Gastrocnemius medialis (tissue), 4 donors: ENCODE data around the gene KLHL6. TPM values are rescaled to one million over a fixed set of nuclear protein-coding genes. Genes with fewer than 3 reads are reported as not detected.
A peak's percentile ranks its signal among the peaks of the same experiment; 100 is the strongest.

Experiments used
- ATAC-seq, 2 donors: fragments of 150-250 bp; one replicate each; pipeline ENCODE4 v1.9.1; 2016
- DNase-seq, 2 donors: peaks; one replicate each; pipeline ENCODE4 v3.0.0-alpha.2; 2019
- H3K27ac ChIP-seq, 4 donors: fragments of 200-600 bp; sonication (generic); 1 replicate in 1 of 4; 2 replicates in 3 of 4; pipeline ENCODE4 v1.5.1; 2016 to 2018; ENCODE audit warnings: mild to moderate bottlenecking in 2 of 4, moderate library complexity in 1 of 4
- H3K27me3 ChIP-seq, 3 donors: fragments of 200-600 bp; sonication (generic) in 2 of 3; 1 replicate in 1 of 3; 2 replicates in 2 of 3; pipeline versions ENCODE4 v1.5.1 to v1.6.0; 2016 to 2019; ENCODE audit warnings: mild to moderate bottlenecking in 1 of 3, moderate library complexity in 1 of 3
- H3K36me3 ChIP-seq, 2 donors: fragments of 200-600 bp; sonication (generic) in 1 of 2; one replicate each; pipeline ENCODE4 v1.5.1; 2017 to 2018
- H3K4me1 ChIP-seq, 2 donors: fragments of 200-600 bp; sonication (generic) in 1 of 2; one replicate each; pipeline ENCODE4 v1.5.1; 2016 to 2017; ENCODE audit warnings: mild to moderate bottlenecking in 2 of 2
- H3K4me3 ChIP-seq, 4 donors: fragments of 200-600 bp; sonication (generic) in 3 of 4; 1 replicate in 1 of 4; 2 replicates in 3 of 4; pipeline ENCODE4 v1.5.1; 2016 to 2019; ENCODE audit warnings: mild to moderate bottlenecking in 2 of 4
- H3K9me3 ChIP-seq, 3 donors: fragments of 200-600 bp; sonication (generic) in 2 of 3; 1 replicate in 1 of 3; 2 replicates in 2 of 3; pipeline ENCODE4 v1.5.1; 2016 to 2019
- CTCF ChIP-seq, 5 experiments: fragments of 450-650 bp in 3 of 5; fragments of 200-600 bp in 2 of 5; sonication (generic) in 2 of 5; IDR thresholded peaks in 4 of 5; conservative IDR thresholded peaks in 1 of 5; 1 replicate in 4 of 5; 2 replicates in 1 of 5; pipeline ENCODE4 v1.5.1; 2016 to 2019; ENCODE audit warnings: antibody characterized with exemption in 5 of 5, mild to moderate bottlenecking in 3 of 5, moderate library complexity in 3 of 5
- POLR2A ChIP-seq, 2 donors: fragments of 450-650 bp; IDR thresholded peaks; one replicate each; pipeline ENCODE4 v1.6.1; 2017; ENCODE audit warnings: antibody characterized with exemption in 2 of 2, mild to moderate bottlenecking in 2 of 2, moderate library complexity in 2 of 2
- in situ Hi-C, 4 donors: fragments of 200-750 bp; cut with MboI; loops; one replicate each; pipeline versions ENCODE4 v1.15.0 to v1.8.0; 2017; ENCODE audit warnings: low sequenced_read_pairs in 4 of 4
- intact Hi-C: fragments of 100-400 bp; cut with DNase I; formaldehyde crosslinking; loops from one replicate; pipeline ENCODE4 v1.15.1; 2023; ENCODE audit warnings: low total_unique reads
- total RNA-seq, 4 donors: library from RNA; depleted of rRNA; stranded (reverse); fragments of >200 nt; gene quantifications; one replicate each; pipeline versions ENCODE4 v1.1.0 to v1.2.3, GENCODE V29; 2016

KLHL6 gene
- total RNA-seq, 4 donors from 2014 or later, result 0.15 to 0.31 (median 0.30) TPM

DNA sequence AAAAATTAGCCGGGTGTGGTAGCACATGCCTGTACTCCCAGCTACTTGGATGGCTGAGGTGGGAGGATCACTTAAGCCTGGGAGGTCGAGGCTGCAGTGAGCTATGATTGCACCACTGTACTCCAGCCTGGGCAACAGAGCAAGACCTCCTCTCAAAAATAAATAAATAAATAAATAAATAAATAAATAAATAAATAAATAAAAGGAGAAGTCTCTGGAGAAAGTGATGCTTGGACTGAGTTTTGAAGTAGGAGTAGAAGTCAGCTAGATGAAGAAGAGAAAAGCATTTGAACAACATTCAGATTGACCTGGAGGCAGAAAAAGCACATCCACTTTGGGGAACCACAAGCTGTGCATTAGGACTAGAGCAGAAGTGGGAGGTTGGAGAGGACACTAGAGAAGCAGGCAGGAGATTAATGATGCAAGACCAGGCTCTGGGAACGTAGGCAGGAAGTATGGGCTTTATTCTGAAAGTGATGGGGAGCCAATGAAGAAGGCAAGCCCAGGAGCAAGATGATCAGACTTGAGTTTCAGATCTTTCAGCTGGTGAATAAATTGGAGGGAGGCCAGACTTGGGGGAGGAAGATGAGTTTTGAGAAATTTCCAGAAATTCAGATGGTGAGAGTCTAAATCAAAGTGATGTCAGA lies 48.7 kb downstream of the KLHL6 start:
- no peaks in the 10 kb centered on the region for H3K9me3 ChIP-seq
- DNase-seq (no peak), ATAC-seq (no peak)
- TF ChIP-seq CTCF (IDR thresholded peaks at IDR 0.05 in 4 of 5, conservative IDR thresholded peaks at IDR 0.05 in 1 of 5), result no peak
- TF ChIP-seq POLR2A (IDR thresholded peaks at IDR 0.05), result no peak
- H3K36me3 ChIP-seq, result no peaks in the 10 kb centered on the region
- H3K27me3 ChIP-seq, result no peaks in the 10 kb centered on the region
- H3K27ac ChIP-seq, result no peak overlapping the region
- in situ Hi-C loops (loop anchor here in 2 of 4 donors (10.0 kb wide), 1 partner anchor 258 kb away; no protein-coding TSS in a partner anchor), intact Hi-C loops (no loop called here)
- peaks cover 14 to 23% of the 10 kb centered on the region in 2 donors for H3K4me1 ChIP-seq
- no peak overlapping the region for H3K4me3 ChIP-seq

GRCh38 chr3:183504597-183504996 lies 50.9 kb downstream of the KLHL6 start:
- in situ Hi-C loops (loop anchor here in 2 of 4 donors (10.0 kb wide), 1 partner anchor 260 kb away; no protein-coding TSS in a partner anchor), intact Hi-C loops (loop anchor here (5.0 kb wide), 1 partner anchor 113 kb away; no protein-coding TSS in a partner anchor)
- TF ChIP-seq CTCF (IDR thresholded peaks at IDR 0.05 in 4 of 5, conservative IDR thresholded peaks at IDR 0.05 in 1 of 5) (no peak), POLR2A (IDR thresholded peaks at IDR 0.05) (no peak)
- no peak overlapping the region for H3K4me3 ChIP-seq
- DNase-seq (no peak), ATAC-seq (no peak)
- H3K9me3 ChIP-seq, result no peaks in the 10 kb centered on the region
- H3K27ac ChIP-seq, result no peak overlapping the region
- H3K4me1 ChIP-seq, result peaks cover 4 to 20% of the 10 kb centered on the region in 2 donors
- no peaks in the 10 kb centered on the region for H3K27me3 ChIP-seq
- H3K36me3 ChIP-seq, result no peaks in the 10 kb centered on the region

DNA sequence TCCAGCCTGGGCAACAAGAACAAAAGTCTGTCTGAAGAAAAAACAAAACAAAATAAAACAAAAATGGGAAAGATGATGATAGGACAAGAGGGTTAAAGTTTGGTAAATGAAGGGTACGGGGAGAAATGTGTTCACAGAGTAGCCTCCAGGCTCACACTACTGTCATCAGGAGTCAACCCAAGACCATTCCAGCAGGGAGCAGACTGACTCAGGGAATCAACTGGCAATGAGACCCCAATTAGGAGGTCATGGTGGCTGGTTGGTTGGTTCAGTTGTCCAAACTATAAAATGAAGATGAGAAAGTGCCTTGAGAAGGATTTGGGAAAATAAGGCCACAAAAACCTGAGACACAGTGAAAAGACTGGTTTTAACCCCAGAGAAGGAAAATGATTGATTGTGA lies 51.8 kb downstream of the KLHL6 start:
- ATAC-seq, result no peak
- Histone ChIP-seq H3K4me3 (no peak overlapping the region), H3K4me1 (peaks cover 4 to 20% of the 10 kb centered on the region in 2 donors), H3K27ac (no peak overlapping the region), H3K9me3 (no peaks in the 10 kb centered on the region), H3K36me3 (no peaks in the 10 kb centered on the region), H3K27me3 (no peaks in the 10 kb centered on the region)
- no peak for TF ChIP-seq CTCF (IDR thresholded peaks at IDR 0.05 in 4 of 5, conservative IDR thresholded peaks at IDR 0.05 in 1 of 5)
- TF ChIP-seq POLR2A (IDR thresholded peaks at IDR 0.05), result no peak
- intact Hi-C loops, result loop anchor here (1.0 to 5.0 kb wide), 3 partner anchors 57 to 264 kb away; no protein-coding TSS in a partner anchor
- in situ Hi-C loops, result loop anchor here in 2 of 4 donors (10.0 kb wide), 1 partner anchor 261 kb away; no protein-coding TSS in a partner anchor
- DNase-seq, result no peak

GRCh38 chr3:183502237-183503181 lies 53.0 kb downstream of the KLHL6 start:
- H3K27me3 ChIP-seq, result no peaks in the 10 kb centered on the region
- peak in 4 of 5 experiments; percentile 13 to 55 (median 32) for TF ChIP-seq CTCF (IDR thresholded peaks at IDR 0.05 in 4 of 5, conservative IDR thresholded peaks at IDR 0.05 in 1 of 5)
- TF ChIP-seq POLR2A (IDR thresholded peaks at IDR 0.05), result no peak
- H3K4me3 ChIP-seq, result no peak overlapping the region
- no peak overlapping the region for H3K27ac ChIP-seq
- in situ Hi-C loops (loop anchor here in 2 of 4 donors (10.0 kb wide), 1 partner anchor 262 kb away; no protein-coding TSS in a partner anchor), intact Hi-C loops (loop anchor here (1.0 to 5.0 kb wide), 3 partner anchors 58 to 265 kb away; no protein-coding TSS in a partner anchor)
- no peaks in the 10 kb centered on the region for H3K36me3 ChIP-seq
- DNase-seq (peak; percentile 16 to 41), ATAC-seq (peak; percentile 74 to 88)
- H3K9me3 ChIP-seq, result no peaks in the 10 kb centered on the region
- H3K4me1 ChIP-seq, result peaks cover 4 to 20% of the 10 kb centered on the region in 2 donors
